ENCODE results near the gene PCYT1A.

DNA sequence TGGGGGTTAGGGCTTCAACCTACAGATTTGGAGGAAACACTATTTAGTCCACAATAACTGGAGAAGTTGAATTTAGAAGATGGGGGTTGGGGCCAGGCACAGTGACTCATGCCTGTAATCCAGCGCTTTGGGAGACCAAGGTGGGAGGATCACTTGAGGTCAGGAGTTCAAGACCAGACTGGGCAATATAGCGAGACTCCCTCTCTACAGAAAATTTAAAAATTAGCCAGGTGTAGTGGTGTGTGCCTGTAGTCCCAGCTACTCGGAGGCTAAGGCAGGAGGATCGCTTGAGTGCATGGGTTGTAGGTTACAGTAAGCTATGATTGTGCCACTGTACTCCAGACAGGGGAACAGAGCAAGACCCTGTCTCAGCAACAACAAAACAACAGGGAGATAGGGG, 35.5 kb upstream of the PCYT1A start:
- no peak for TF ChIP-seq EZH2 (IDR thresholded peaks at IDR 0.05; ENCODE audit: low read length, unreplicated experiment)
- no peak for TF ChIP-seq EZH2phosphoT487 (IDR thresholded peaks at IDR 0.05; ENCODE audit: borderline replicate concordance, low read length)
- TF ChIP-seq, protein P1, sequence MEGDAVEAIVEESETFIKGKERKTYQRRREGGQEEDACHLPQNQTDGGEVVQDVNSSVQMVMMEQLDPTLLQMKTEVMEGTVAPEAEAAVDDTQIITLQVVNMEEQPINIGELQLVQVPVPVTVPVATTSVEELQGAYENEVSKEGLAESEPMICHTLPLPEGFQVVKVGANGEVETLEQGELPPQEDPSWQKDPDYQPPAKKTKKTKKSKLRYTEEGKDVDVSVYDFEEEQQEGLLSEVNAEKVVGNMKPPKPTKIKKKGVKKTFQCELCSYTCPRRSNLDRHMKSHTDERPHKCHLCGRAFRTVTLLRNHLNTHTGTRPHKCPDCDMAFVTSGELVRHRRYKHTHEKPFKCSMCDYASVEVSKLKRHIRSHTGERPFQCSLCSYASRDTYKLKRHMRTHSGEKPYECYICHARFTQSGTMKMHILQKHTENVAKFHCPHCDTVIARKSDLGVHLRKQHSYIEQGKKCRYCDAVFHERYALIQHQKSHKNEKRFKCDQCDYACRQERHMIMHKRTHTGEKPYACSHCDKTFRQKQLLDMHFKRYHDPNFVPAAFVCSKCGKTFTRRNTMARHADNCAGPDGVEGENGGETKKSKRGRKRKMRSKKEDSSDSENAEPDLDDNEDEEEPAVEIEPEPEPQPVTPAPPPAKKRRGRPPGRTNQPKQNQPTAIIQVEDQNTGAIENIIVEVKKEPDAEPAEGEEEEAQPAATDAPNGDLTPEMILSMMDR (conservative IDR thresholded peaks at IDR 0.05; ENCODE audit: low read depth, low read length): no peak
